ENCODE measurements around the gene THRA.

- TF ChIP-seq POLR2A (IDR thresholded peaks at IDR 0.05): no peak
- TF ChIP-seq CTCF (IDR thresholded peaks at IDR 0.05): no peak
These were observed 2.9 kb upstream of the THRA start for GRCh38 chr17:40059729-40060475.

Data from suprapubic skin (tissue), 3 donors.